Neural progenitor cell (in vitro differentiated cells): ENCODE results near the gene KCP.

ENCODE experiments used
- CTCF ChIP-seq: fragments of 200-600 bp; sonication (generic); IDR thresholded peaks from 2 replicates; pipeline ENCODE4 v1.5.1; 2017; ENCODE audit warnings: antibody characterized with exemption, mild to moderate bottlenecking
- EZH2phosphoT487 ChIP-seq: fragments of 200-600 bp; sonication (generic); IDR thresholded peaks from 2 replicates; pipeline ENCODE4 v1.6.1; 2017; ENCODE audit warnings: antibody characterized with exemption

- no peak for TF ChIP-seq CTCF
- TF ChIP-seq EZH2phosphoT487: no peak
Observed at GRCh38 chr7:128916643-128916915, 6.1 kb upstream of the KCP start.
